ENCODE results near the gene SLC47A1.
"Not testable (repeated sequence)": the region's sequence is repeated elsewhere in the genome, so short reads cannot be mapped to it uniquely, and the experiment has no call there.

SLC47A1 gene

GRCh38 chr17:19561697-19562318, 28.2 kb downstream of the SLC47A1 start:
- no peaks in the 10 kb centered on the region for H3K9me3 Mint-ChIP-seq (ENCODE audit: low read depth)
- H3K4me3 Mint-ChIP-seq: no peak overlapping the region
- no peaks in the 10 kb centered on the region for H3K4me1 Mint-ChIP-seq (ENCODE audit: low read depth)
- peaks cover 6% of the 10 kb centered on the region for H3K27me3 Mint-ChIP-seq
- no peaks in the 10 kb centered on the region for H3K36me3 Mint-ChIP-seq
- H3K27ac Mint-ChIP-seq: no peak overlapping the region

GRCh38 chr17:19565817-19566575, 32.3 kb downstream of the SLC47A1 start:
- Mint-ChIP-seq H3K4me3 (no peak overlapping the region), H3K27ac (no peak overlapping the region), H3K36me3 (no peaks in the 10 kb centered on the region), H3K27me3 (peaks cover 5% of the 10 kb centered on the region), H3K9me3 (ENCODE audit: low read depth) (no peaks in the 10 kb centered on the region), H3K4me1 (ENCODE audit: low read depth) (no peaks in the 10 kb centered on the region)

GRCh38 chr17:19567216-19568015, 33.8 kb downstream of the SLC47A1 start:
- no peaks in the 10 kb centered on the region for H3K4me1 Mint-ChIP-seq (ENCODE audit: low read depth)
- H3K9me3 Mint-ChIP-seq (ENCODE audit: low read depth): no peaks in the 10 kb centered on the region
- H3K4me3 Mint-ChIP-seq: no peak overlapping the region
- H3K27me3 Mint-ChIP-seq: peaks cover 3% of the 10 kb centered on the region
- no peaks in the 10 kb centered on the region for H3K36me3 Mint-ChIP-seq
- no peak overlapping the region for H3K27ac Mint-ChIP-seq

- Mint-ChIP-seq H3K36me3 (no peaks in the 10 kb centered on the region), H3K4me1 (ENCODE audit: low read depth) (no peaks in the 10 kb centered on the region), H3K9me3 (ENCODE audit: low read depth) (no peaks in the 10 kb centered on the region), H3K27ac (no peak overlapping the region), H3K27me3 (peaks cover 2% of the 10 kb centered on the region), H3K4me3 (no peak overlapping the region)
These were observed 34.3 kb downstream of the SLC47A1 start for GRCh38 chr17:19568016-19568350.

DNA sequence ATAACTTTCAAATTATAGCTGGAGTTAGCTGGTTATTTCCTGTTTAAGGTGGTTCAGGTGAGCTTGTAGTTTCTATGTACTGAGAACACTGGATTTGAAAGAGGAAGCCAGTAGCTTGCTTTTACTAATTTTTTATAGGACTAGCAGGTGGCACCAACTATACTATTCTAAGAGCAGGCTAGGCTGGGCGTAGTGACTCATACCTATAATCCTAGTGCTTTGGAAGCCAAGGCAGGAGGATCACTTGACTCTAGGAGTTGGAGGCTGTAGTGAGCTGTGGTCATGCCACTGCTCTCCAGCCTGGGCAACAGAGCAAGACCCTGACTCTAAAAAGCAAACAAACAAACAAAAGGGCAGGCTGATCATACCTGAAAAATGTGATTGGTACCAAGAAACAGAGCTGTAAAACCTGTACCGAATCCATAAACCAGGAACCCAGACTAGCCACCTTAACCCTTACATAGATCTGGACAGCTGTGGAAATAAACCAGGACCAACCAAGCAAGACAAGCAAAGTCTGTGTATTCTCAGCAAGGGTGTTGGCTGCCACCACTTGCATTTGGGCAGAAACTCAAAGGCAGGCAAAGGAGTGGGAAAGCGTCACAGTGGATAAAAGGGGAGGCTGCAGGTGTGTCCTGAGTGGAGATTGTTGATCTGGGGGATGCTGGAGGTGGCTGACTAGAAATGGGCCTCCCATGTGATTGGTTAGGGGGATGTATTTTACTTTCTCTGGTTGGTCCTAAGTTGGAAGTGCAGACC, 36.3 kb downstream of the SLC47A1 start:
- Mint-ChIP-seq H3K36me3 (no peaks in the 10 kb centered on the region), H3K4me3 (no peak overlapping the region), H3K9me3 (ENCODE audit: low read depth) (no peaks in the 10 kb centered on the region), H3K27ac (no peak overlapping the region), H3K4me1 (ENCODE audit: low read depth) (no peaks in the 10 kb centered on the region), H3K27me3 (peaks cover 2% of the 10 kb centered on the region)

DNA sequence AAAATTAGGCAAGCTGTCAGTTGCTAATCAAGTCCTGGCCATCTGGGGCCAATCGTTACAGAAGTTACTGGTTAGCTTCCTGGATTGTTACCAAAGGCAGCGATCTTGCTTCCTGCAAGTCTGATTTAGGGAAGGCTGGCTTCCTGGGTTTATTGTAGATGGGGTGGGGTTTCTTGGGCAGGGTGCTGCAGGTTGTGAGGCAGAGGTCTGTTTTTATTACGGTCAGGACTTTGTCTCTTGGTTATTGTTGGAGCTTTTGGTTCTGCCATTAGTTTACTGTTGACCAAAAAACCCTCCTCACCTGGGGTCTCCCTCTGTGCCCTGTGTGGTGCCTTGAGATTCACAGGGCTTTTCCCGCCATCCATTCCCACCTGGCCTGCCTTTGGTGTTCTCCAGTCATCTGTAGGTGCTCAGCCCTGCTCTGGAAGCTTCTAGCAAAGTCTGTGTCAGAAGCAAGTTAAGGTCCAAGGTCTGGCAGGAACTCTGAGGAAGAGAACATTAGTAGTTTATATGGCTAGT, 36.9 kb downstream of the SLC47A1 start:
- Mint-ChIP-seq H3K9me3 (ENCODE audit: low read depth) (no peaks in the 10 kb centered on the region), H3K27me3 (peaks cover 3% of the 10 kb centered on the region), H3K36me3 (no peaks in the 10 kb centered on the region), H3K27ac (no peak overlapping the region), H3K4me3 (no peak overlapping the region), H3K4me1 (ENCODE audit: low read depth) (no peaks in the 10 kb centered on the region)

- Mint-ChIP-seq H3K9me3 (ENCODE audit: low read depth) (no peaks in the 10 kb centered on the region), H3K36me3 (no peaks in the 10 kb centered on the region), H3K27me3 (peaks cover 6% of the 10 kb centered on the region), H3K27ac (no peak overlapping the region), H3K4me1 (ENCODE audit: low read depth) (no peaks in the 10 kb centered on the region), H3K4me3 (no peak overlapping the region)
These were observed 39.4 kb downstream of the SLC47A1 start for GRCh38 chr17:19573075-19573474.

- H3K4me1 Mint-ChIP-seq (ENCODE audit: low read depth): no peaks in the 10 kb centered on the region
- no peaks in the 10 kb centered on the region for H3K36me3 Mint-ChIP-seq
- no peak overlapping the region for H3K27ac Mint-ChIP-seq
- H3K27me3 Mint-ChIP-seq: peaks cover 6% of the 10 kb centered on the region
- no peaks in the 10 kb centered on the region for H3K9me3 Mint-ChIP-seq (ENCODE audit: low read depth)
- H3K4me3 Mint-ChIP-seq: no peak overlapping the region
These were observed 41.3 kb downstream of the SLC47A1 start for GRCh38 chr17:19574956-19575355.

DNA sequence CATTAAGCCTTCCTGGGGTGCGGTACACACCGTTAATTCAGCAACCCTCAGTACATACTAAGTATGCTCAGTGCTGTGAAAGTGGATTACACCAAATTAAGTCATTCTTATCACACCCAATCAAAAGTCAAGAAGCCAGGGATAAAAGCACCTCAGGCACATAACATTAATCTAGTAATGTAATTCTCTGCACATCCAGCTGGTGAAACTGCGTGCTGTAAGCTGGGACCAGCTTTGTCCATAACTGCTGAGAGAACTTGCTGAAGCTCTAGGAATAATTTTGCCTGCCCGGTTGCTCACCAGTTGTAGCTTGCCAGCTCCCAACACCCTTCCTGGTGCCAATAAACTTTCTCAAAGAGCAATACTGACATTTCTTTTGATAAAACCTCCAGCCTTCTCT, 44.9 kb downstream of the SLC47A1 start:
- Mint-ChIP-seq H3K4me1 (ENCODE audit: low read depth) (peaks cover 3% of the 10 kb centered on the region), H3K36me3 (no peaks in the 10 kb centered on the region), H3K27ac (no peak overlapping the region), H3K9me3 (ENCODE audit: low read depth) (no peaks in the 10 kb centered on the region), H3K4me3 (no peak overlapping the region), H3K27me3 (peaks cover 14% of the 10 kb centered on the region)

- H3K4me3 Mint-ChIP-seq: no peak overlapping the region
- H3K27me3 Mint-ChIP-seq: peaks cover 14% of the 10 kb centered on the region
- H3K4me1 Mint-ChIP-seq (ENCODE audit: low read depth): peaks cover 3% of the 10 kb centered on the region
- no peak overlapping the region for H3K27ac Mint-ChIP-seq
- no peaks in the 10 kb centered on the region for H3K9me3 Mint-ChIP-seq (ENCODE audit: low read depth)
- H3K36me3 Mint-ChIP-seq: no peaks in the 10 kb centered on the region
These were observed 45.6 kb downstream of the SLC47A1 start for GRCh38 chr17:19579192-19579761.

DNA sequence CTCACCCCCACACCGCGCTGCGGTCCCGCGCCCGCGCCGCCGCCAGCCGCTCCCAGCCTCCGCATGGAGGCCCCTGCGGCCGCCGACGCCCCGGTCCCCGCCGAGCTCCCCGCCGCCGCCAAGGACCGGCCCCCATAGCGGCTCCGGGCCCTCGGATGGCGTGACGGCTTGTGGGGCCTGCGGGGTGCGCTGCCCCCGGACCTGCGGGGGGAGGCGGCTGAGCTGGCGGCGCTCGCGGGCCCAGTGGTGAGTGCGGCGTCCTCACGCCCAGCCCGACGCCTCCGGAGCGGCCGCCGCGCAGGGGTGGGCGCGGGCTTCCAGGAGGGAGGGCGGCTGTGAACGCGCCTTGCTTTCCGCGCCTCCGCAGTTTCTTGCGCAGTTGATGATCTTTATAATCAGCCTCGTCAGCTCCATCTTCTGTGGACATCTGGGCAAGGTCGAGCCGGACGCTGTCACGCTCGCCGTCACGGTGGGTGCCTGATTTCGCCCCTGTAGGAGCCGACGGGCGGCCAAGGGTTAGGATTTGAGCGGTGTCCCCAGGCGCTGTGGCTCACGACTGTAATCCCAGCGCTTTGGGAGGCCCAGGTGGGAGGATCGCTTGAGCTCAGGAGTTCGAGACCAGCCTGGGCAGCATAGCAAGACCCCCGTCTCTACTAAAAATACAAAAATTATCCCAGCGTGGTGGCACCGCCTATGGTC, 46.4 kb downstream of the SLC47A1 start:
- Mint-ChIP-seq H3K27me3 (peaks cover 13% of the 10 kb centered on the region), H3K4me1 (ENCODE audit: low read depth) (peaks cover 3% of the 10 kb centered on the region), H3K4me3 (peak overlapping the region; percentile 76)

GRCh38 chr17:19580566-19580920, 46.9 kb downstream of the SLC47A1 start:
- H3K4me1 Mint-ChIP-seq (ENCODE audit: low read depth); H3K36me3 Mint-ChIP-seq; H3K27ac Mint-ChIP-seq; H3K9me3 Mint-ChIP-seq (ENCODE audit: low read depth): not testable (repeated sequence)
- Mint-ChIP-seq H3K27me3 (peaks cover 11% of the 10 kb centered on the region), H3K4me3 (peak overlapping the region; percentile 76)

More for the DNA sequence above, 46.4 kb downstream of the SLC47A1 start:
- Mint-ChIP-seq H3K36me3 (no peaks in the 10 kb centered on the region), H3K27ac (no peak overlapping the region), H3K9me3 (ENCODE audit: low read depth) (no peaks in the 10 kb centered on the region)

DNA sequence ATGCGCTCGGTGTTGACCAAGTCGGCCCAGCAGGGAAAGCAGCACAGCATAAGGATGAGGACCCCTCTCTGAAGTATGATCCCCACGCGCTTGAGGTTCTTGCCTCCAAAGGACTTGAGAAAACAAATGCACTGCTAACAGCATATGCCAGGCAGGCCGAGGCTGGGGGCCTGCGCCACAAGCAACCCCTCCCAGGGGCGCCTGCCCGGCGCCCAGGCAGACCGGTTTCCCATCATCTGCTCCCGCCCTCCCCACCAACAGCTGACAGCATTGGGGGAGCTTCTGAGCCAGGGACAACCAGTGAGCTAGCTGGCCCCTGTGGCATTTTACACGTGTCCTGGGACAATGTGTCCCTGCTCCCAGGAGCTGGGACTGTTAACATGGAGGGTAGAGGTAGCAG, 48.5 kb downstream of the SLC47A1 start:
- not testable (repeated sequence) for H3K9me3 Mint-ChIP-seq (ENCODE audit: low read depth); H3K27me3 Mint-ChIP-seq; H3K36me3 Mint-ChIP-seq; H3K4me1 Mint-ChIP-seq (ENCODE audit: low read depth); H3K27ac Mint-ChIP-seq; H3K4me3 Mint-ChIP-seq

DNA sequence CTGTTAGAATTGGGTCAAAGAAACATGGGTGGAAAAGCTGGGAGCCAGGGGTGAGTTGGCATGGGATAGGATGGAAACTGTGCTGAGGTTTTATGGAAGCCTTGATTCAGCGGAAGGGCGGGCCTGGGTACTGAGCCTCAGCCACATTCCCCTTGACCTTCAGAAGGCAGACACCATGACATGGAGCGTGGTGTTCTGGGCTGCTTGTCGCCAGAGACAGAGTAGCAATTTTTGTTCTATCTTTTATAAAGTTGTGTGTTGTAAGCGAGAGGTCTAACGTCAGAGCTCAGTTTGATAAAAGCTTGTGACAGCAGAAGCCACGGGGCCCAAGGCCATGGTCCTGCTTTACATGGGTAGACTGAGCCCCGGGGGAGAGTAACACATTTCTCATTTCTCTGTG, 50.2 kb downstream of the SLC47A1 start:
- Mint-ChIP-seq H3K4me3 (no peak overlapping the region), H3K9me3 (ENCODE audit: low read depth) (no peaks in the 10 kb centered on the region)

More for the DNA sequence above, 50.2 kb downstream of the SLC47A1 start:
- Mint-ChIP-seq H3K27ac (no peak overlapping the region), H3K27me3 (peaks cover 8% of the 10 kb centered on the region), H3K4me1 (ENCODE audit: low read depth) (peaks cover 3% of the 10 kb centered on the region), H3K36me3 (no peaks in the 10 kb centered on the region)
